Smooth muscle cell (in vitro differentiated cells): ENCODE measurements around the gene MPDZ. TPM values are rescaled to one million over a fixed set of nuclear protein-coding genes. Genes with fewer than 3 reads are reported as not detected.
"Not testable (repeated sequence)": the region's sequence is repeated elsewhere in the genome, so short reads cannot be mapped to it uniquely, and the experiment has no call there.

ENCODE experiments used
- DNase-seq: peaks from one replicate; lab custom pipeline; 2025; ENCODE audit not compliant: unreplicated experiment; lab: John Stamatoyannopoulos, UW
- H2AFZ ChIP-seq: fragments of 200-600 bp; sonication (generic); 2 replicates; pipeline ENCODE4 v1.6.0; 2016; ENCODE audit warnings: antibody characterized with exemption, low read depth, mild to moderate bottlenecking
- H3F3A ChIP-seq: fragments of 200-600 bp; sonication (generic); 2 replicates; pipeline ENCODE4 v1.6.0; 2017; ENCODE audit warnings: antibody characterized with exemption, low read depth
- H3K27ac ChIP-seq: fragments of 200-600 bp; sonication (generic); 2 replicates; pipeline ENCODE4 v1.5.1; 2016; ENCODE audit warnings: low read depth, mild to moderate bottlenecking
- H3K27me3 ChIP-seq: fragments of 200-600 bp; sonication (generic); 2 replicates; pipeline ENCODE4 v1.6.1; 2016; ENCODE audit warnings: low read depth, mild to moderate bottlenecking
- H3K36me3 ChIP-seq: fragments of 200-600 bp; sonication (generic); 2 replicates; pipeline ENCODE4 v1.5.1; 2016; ENCODE audit warnings: low read depth
- H3K4me1 ChIP-seq: fragments of 200-600 bp; sonication (generic); 2 replicates; pipeline ENCODE4 v1.5.1; 2016; ENCODE audit warnings: low read depth
- H3K4me2 ChIP-seq: fragments of 200-600 bp; sonication (generic); 2 replicates; pipeline ENCODE4 v1.6.0; 2016; ENCODE audit warnings: mild to moderate bottlenecking
- H3K4me3 ChIP-seq: fragments of 200-600 bp; sonication (generic); 2 replicates; pipeline ENCODE4 v1.5.1; 2016; ENCODE audit warnings: mild to moderate bottlenecking
- H3K79me2 ChIP-seq: fragments of 200-600 bp; sonication (generic); 2 replicates; pipeline ENCODE4 v1.6.0; 2016; ENCODE audit warnings: low read depth, mild to moderate bottlenecking
- H3K9ac ChIP-seq: fragments of 200-600 bp; sonication (generic); 2 replicates; pipeline ENCODE4 v1.6.0; 2016; ENCODE audit warnings: low read depth
- H3K9me3 ChIP-seq: fragments of 200-600 bp; sonication (generic); replicated peaks from 2 replicates; pipeline ENCODE4 v1.5.1; 2016; ENCODE audit warnings: low read depth
- H4K20me1 ChIP-seq: fragments of 200-600 bp; sonication (generic); 2 replicates; pipeline ENCODE4 v1.6.0; 2016; ENCODE audit warnings: low read depth
- WGBS: methylation state at CpG from one replicate; pipeline ENCODE4 v1.1.7; 2016; ENCODE audit warnings: low lambda C conversion rate; 5-methylcytosine and 5-hydroxymethylcytosine counted together
- polyA plus RNA-seq: library from polyadenylated mRNA; unstranded; fragments of >200 nt; fragmentation: Nextera tagmentation; extraction: Ambion mirVana; gene quantifications from 2 replicates; pipeline ENCODE4 v1.2.1, GENCODE V29; 2016
- total RNA-seq: library from RNA; depleted of rRNA; stranded (reverse); fragments of >200 nt; gene quantifications from 2 replicates; pipeline ENCODE4 v1.2.3, GENCODE V29; 2014
- TF ChIP-seq, protein P1 (sequence below): fragments of 200-600 bp; sonication (generic); IDR thresholded peaks from 2 replicates; pipeline ENCODE4 v1.5.1; 2017; ENCODE audit warnings: borderline replicate concordance, mild to moderate bottlenecking, antibody characterized with exemption; ENCODE audit not compliant: insufficient read depth, poor library complexity, severe bottlenecking

Gene MPDZ
- total and polyA plus RNA-seq, 2 experiments from 2014 or later = 16.2 to 69.5 TPM

DNA sequence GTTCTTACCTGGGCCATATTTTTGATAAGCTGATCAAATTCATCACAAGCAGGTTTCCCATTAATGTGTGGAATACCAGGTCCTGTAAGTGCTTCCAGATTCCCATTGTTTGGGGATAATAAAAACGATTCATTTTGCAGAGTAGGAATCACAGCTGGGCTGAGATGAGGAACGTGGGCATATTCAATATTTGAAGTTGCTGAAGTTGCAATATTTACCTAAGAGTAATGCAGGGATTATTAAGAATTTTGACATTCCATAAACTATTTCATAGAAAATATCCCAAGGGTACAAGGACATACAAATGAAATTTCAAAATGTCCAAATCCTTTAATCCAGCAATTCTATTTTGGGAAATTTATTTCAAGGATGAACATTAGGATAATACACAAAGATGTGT is 55.1 kb downstream of the MPDZ start:
- Histone ChIP-seq H4K20me1 (peaks cover 3% of the 10 kb centered on the region), H3K4me3 (no peak overlapping the region), H3K36me3 (peaks cover 7% of the 10 kb centered on the region), H3K4me2 (no peak overlapping the region), H3K4me1 (no peaks in the 10 kb centered on the region), H3F3A (no peaks in the 10 kb centered on the region), H3K9ac (no peak overlapping the region), H3K9me3 (no peaks in the 10 kb centered on the region), H3K79me2 (no peaks in the 10 kb centered on the region), H2AFZ (no peak overlapping the region), H3K27ac (no peak overlapping the region), H3K27me3 (no peaks in the 10 kb centered on the region)
- TF ChIP-seq, protein P1, sequence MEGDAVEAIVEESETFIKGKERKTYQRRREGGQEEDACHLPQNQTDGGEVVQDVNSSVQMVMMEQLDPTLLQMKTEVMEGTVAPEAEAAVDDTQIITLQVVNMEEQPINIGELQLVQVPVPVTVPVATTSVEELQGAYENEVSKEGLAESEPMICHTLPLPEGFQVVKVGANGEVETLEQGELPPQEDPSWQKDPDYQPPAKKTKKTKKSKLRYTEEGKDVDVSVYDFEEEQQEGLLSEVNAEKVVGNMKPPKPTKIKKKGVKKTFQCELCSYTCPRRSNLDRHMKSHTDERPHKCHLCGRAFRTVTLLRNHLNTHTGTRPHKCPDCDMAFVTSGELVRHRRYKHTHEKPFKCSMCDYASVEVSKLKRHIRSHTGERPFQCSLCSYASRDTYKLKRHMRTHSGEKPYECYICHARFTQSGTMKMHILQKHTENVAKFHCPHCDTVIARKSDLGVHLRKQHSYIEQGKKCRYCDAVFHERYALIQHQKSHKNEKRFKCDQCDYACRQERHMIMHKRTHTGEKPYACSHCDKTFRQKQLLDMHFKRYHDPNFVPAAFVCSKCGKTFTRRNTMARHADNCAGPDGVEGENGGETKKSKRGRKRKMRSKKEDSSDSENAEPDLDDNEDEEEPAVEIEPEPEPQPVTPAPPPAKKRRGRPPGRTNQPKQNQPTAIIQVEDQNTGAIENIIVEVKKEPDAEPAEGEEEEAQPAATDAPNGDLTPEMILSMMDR = no peak
- no peak for DNase-seq
- WGBS = 93% methylated on average over 2 of the region's 2 CpGs

DNA sequence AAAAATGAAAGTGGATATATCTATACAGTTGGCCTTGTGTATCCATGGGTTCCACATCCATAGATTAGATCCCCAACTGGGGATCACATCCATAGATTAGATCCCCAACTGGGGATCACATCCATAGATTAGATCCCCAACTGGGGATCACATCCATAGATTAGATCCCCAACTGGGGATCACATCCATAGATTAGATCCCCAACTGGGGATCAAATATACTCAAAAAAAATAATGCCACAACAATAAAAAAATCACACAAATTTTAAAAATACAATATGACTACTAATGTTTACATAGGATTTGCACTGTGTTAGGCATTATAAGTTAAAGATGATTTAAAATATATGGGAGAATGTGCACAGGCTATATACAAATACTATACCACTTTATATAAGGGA is 56.8 kb downstream of the MPDZ start:
- not testable (repeated sequence) for H3K4me3 ChIP-seq, H3K9me3 ChIP-seq, H3K27ac ChIP-seq, H3K4me2 ChIP-seq, H4K20me1 ChIP-seq, H3F3A ChIP-seq, H3K36me3 ChIP-seq, H3K79me2 ChIP-seq, H3K9ac ChIP-seq, H3K27me3 ChIP-seq, H2AFZ ChIP-seq, DNase-seq, H3K4me1 ChIP-seq

DNA sequence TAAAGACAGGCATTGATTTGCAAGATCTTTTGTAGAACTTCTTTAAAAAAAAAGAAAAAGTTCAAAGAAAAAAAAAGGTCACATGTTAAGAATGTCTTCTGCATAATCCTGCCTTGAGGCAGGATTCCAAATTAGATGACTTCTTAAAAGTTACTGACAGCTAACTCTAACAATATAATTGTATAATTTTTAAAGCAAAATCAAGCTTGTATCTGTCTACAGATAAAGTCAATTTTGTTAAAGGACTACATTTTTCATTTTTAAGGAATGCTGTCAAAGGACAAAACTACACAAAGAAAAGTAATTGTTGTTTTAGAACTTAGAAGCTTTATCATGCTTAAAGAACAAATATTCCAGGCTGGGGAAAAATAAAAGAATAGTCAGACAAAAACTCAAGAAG is 57.8 kb downstream of the MPDZ start:
- H3F3A ChIP-seq = no peaks in the 10 kb centered on the region
- no peak for DNase-seq
- H3K4me1 ChIP-seq = no peaks in the 10 kb centered on the region
- H4K20me1 ChIP-seq = no peaks in the 10 kb centered on the region
- H3K27ac ChIP-seq = no peak overlapping the region
- H3K4me2 ChIP-seq = no peak overlapping the region
- no peaks in the 10 kb centered on the region for H3K9me3 ChIP-seq
- H3K27me3 ChIP-seq = no peaks in the 10 kb centered on the region
- H3K79me2 ChIP-seq = no peaks in the 10 kb centered on the region
- peaks cover 18% of the 10 kb centered on the region for H3K36me3 ChIP-seq
- H2AFZ ChIP-seq = no peak overlapping the region
- H3K4me3 ChIP-seq = no peak overlapping the region
- H3K9ac ChIP-seq = no peak overlapping the region
- TF ChIP-seq, protein P1 = no peak

DNA sequence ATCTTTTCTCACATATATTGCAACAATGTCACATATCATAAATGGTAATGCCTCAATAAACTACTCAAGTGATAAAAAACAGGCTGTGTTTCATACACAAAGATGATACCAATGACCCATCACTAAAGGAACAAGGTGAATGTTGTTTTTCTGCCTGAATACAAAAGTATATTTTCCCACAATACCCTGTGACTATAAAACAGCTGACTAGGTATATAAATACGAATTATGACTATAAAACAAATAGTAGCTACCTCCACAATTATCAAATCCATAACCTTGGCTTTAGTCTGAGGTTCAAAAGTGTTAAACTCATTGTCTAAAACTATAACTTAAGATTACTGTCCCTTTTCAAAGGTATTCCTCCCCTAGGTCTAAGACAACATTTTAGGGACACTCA is 58.7 kb downstream of the MPDZ start:
- no peaks in the 10 kb centered on the region for H3K27me3 ChIP-seq
- H3F3A ChIP-seq = no peaks in the 10 kb centered on the region
- WGBS = 93% methylated on average over 1 of the region's 1 CpG
- H4K20me1 ChIP-seq = no peaks in the 10 kb centered on the region
- H3K36me3 ChIP-seq = peaks cover 21% of the 10 kb centered on the region
- TF ChIP-seq, protein P1 = no peak
- no peak for DNase-seq
- H3K4me1 ChIP-seq = no peaks in the 10 kb centered on the region
- H3K9ac ChIP-seq = no peak overlapping the region
- H3K79me2 ChIP-seq = no peaks in the 10 kb centered on the region
- no peak overlapping the region for H3K4me3 ChIP-seq
- H2AFZ ChIP-seq = no peak overlapping the region
- H3K27ac ChIP-seq = no peak overlapping the region
- H3K9me3 ChIP-seq = no peaks in the 10 kb centered on the region
- no peak overlapping the region for H3K4me2 ChIP-seq
